SK-N-SH (cell line): ENCODE measurements around the gene SDS. TPM values are rescaled to one million over a fixed set of nuclear protein-coding genes. Genes with fewer than 3 reads are reported as not detected.

Source experiments
- CTCF ChIA-PET: fragments of 300-600, 350-600 bp; formaldehyde crosslinking; extraction: SDS; loops from one replicate; lab custom pipeline; 2021; lab: Yijun Ruan, JAX
- POLR2A ChIA-PET: fragments of 350-600 bp; sonication (Branson Sonifier 250); formaldehyde crosslinking; extraction: SDS; loops from one replicate; lab custom pipeline; 2020; ENCODE audit warnings: antibody characterized with exemption, inconsistent platforms; lab: Yijun Ruan, JAX
- DNase-seq: peaks from one replicate; pipeline ENCODE4 v3.0.0; 2012
- H2AFZ ChIP-seq: fragments of 200-600 bp; sonication (generic); 2 replicates; pipeline ENCODE4 v1.8.1; 2016; ENCODE audit warnings: antibody characterized with exemption, mild to moderate bottlenecking, low read depth
- H3F3A ChIP-seq: fragments of 200-600 bp; sonication (generic); replicated peaks from 2 replicates; pipeline ENCODE3; 2016; ENCODE audit warnings: antibody characterized with exemption, mild to moderate bottlenecking; ENCODE audit not compliant: insufficient read depth
- H3K27ac ChIP-seq, 2 experiments: fragments of 200-500 bp in 1 of 2; fragments of 200-600 bp in 1 of 2; sonication (Bioruptor generic) in 1 of 2; sonication (generic), shearing (Covaris generic) in 1 of 2; 2 replicates each; pipeline versions ENCODE4 v1.5.1 to v1.6.1; 2014 to 2016; ENCODE audit warnings: low read depth in 2 of 2, inconsistent platforms in 1 of 2, low read length in 1 of 2, mild to moderate bottlenecking in 1 of 2, mixed read lengths in 1 of 2
- H3K27me3 ChIP-seq: fragments of 200-600 bp; sonication (generic), shearing (Covaris generic); 2 replicates; pipeline ENCODE4 v1.6.1; 2016; ENCODE audit warnings: mixed run types; ENCODE audit not compliant: insufficient read depth
- H3K36me3 ChIP-seq, 2 experiments: fragments of 200-500 bp in 1 of 2; fragments of 200-600 bp in 1 of 2; sonication (Bioruptor generic) in 1 of 2; sonication (generic) in 1 of 2; replicated peaks in 1 of 2; 2 replicates each; pipeline versions ENCODE3 to v1.5.1; 2014 to 2016; ENCODE audit warnings: low read length in 1 of 2, mild to moderate bottlenecking in 1 of 2; ENCODE audit not compliant: insufficient read depth in 2 of 2, control insufficient read depth in 1 of 2
- H3K4me1 ChIP-seq, 2 experiments: fragments of 200-500 bp in 1 of 2; fragments of 200-600 bp in 1 of 2; sonication (Bioruptor generic) in 1 of 2; sonication (generic), shearing (Covaris generic) in 1 of 2; 2 replicates each; pipeline versions ENCODE4 v1.5.1 to v1.6.1; 2014 to 2016; ENCODE audit warnings: low read depth in 1 of 2, low read length in 1 of 2, mixed run types in 1 of 2; ENCODE audit not compliant: insufficient read depth in 2 of 2, control insufficient read depth in 1 of 2
- H3K4me2 ChIP-seq: fragments of 200-600 bp; sonication (generic), shearing (Covaris generic); 2 replicates; pipeline ENCODE4 v1.6.1; 2017; ENCODE audit warnings: mixed run types
- H3K4me3 ChIP-seq, 2 experiments: fragments of 200-500 bp in 1 of 2; fragments of 200-600 bp in 1 of 2; sonication (Bioruptor generic) in 1 of 2; sonication (generic), shearing (Covaris generic) in 1 of 2; 2 replicates each; pipeline versions ENCODE4 v1.5.1 to v1.8.1; 2014 to 2016; ENCODE audit warnings: low read depth in 2 of 2, inconsistent platforms in 1 of 2, low read length in 1 of 2, mild to moderate bottlenecking in 1 of 2, mixed read lengths in 1 of 2, moderate library complexity in 1 of 2
- H3K79me2 ChIP-seq: fragments of 200-600 bp; sonication (generic); 2 replicates; pipeline ENCODE4 v1.8.1; 2017; ENCODE audit warnings: mild to moderate bottlenecking; ENCODE audit not compliant: insufficient read depth
- H3K9ac ChIP-seq: fragments of 200-600 bp; sonication (generic); 2 replicates; pipeline ENCODE4 v1.6.1; 2017; ENCODE audit warnings: mixed run types
- H3K9me2 ChIP-seq: fragments of 200-600 bp; sonication (generic); 2 replicates; pipeline ENCODE4 v1.6.1; 2017; ENCODE audit warnings: mixed run types
- H3K9me3 ChIP-seq: fragments of 200-600 bp; sonication (generic); 2 replicates; pipeline ENCODE4 v1.6.1; 2017; ENCODE audit warnings: mixed run types, mild to moderate bottlenecking, moderate library complexity
- H4K20me1 ChIP-seq: fragments of 200-600 bp; sonication (generic); 2 replicates; pipeline ENCODE4 v1.6.1; 2017; ENCODE audit warnings: mild to moderate bottlenecking, mixed run types; ENCODE audit not compliant: insufficient read depth
- CHD2 ChIP-seq: fragments of 150-350 bp; IDR thresholded peaks from 2 replicates; pipeline ENCODE4 v1.6.1; 2018; ENCODE audit warnings: low read length; ENCODE audit not compliant: partially characterized antibody
- ELF1 ChIP-seq: IDR thresholded peaks from 2 replicates; pipeline ENCODE4 v1.4.0; 2012
- FOSL2 ChIP-seq: IDR thresholded peaks from 2 replicates; pipeline ENCODE4 v1.4.0; 2012; ENCODE audit warnings: low read depth, mild to moderate bottlenecking, moderate library complexity, borderline replicate concordance
- FOXJ3 ChIP-seq: sonication (generic); formaldehyde crosslinking; IDR thresholded peaks from 2 replicates; pipeline ENCODE4 v1.5.1; 2020; ENCODE audit warnings: mild to moderate bottlenecking, missing genetic modification reagents
- GABPA ChIP-seq: IDR thresholded peaks from 2 replicates; pipeline ENCODE4 v1.4.0; 2012; ENCODE audit warnings: low read depth, mild to moderate bottlenecking
- MXI1 ChIP-seq: IDR thresholded peaks from 2 replicates; pipeline ENCODE4 v1.6.1; 2012; ENCODE audit warnings: mild to moderate bottlenecking, low read depth, low read length, improper control_type of control experiment
- NRF1 ChIP-seq: IDR thresholded peaks from 2 replicates; pipeline ENCODE4 v1.6.1; 2012; ENCODE audit warnings: low read depth, mild to moderate bottlenecking, low read length
- POLR2AphosphoS5 ChIP-seq: IDR thresholded peaks from 2 replicates; pipeline ENCODE4 v1.6.1; 2012; ENCODE audit warnings: low read depth, low read length
- RAD21 ChIP-seq: IDR thresholded peaks from 2 replicates; pipeline ENCODE4 v1.6.1; 2012; ENCODE audit warnings: mild to moderate bottlenecking, low read length
- RCOR1 ChIP-seq: fragments of 150-350 bp; IDR thresholded peaks from 2 replicates; pipeline ENCODE4 v1.6.1; 2017; ENCODE audit warnings: antibody characterized with exemption, low read length
- TAF1 ChIP-seq: IDR thresholded peaks from 2 replicates; pipeline ENCODE4 v1.6.1; 2012; ENCODE audit warnings: low read depth, mild to moderate bottlenecking, low read length, moderate library complexity, borderline replicate concordance
- TCF12 ChIP-seq: IDR thresholded peaks from 2 replicates; pipeline ENCODE4 v1.4.0; 2012
- WGBS: methylation state at CpG from one replicate; pipeline ENCODE4 v1.1.6; 2017; ENCODE audit warnings: low lambda C conversion rate; 5-methylcytosine and 5-hydroxymethylcytosine counted together
- polyA plus RNA-seq, 3 experiments: library from polyadenylated mRNA; depleted of rRNA; stranded (reverse); fragments of >200 nt; gene quantifications; 2 replicates each; pipeline ENCODE4 v1.2.3, GENCODE V29; 2012
- TF ChIP-seq, protein P1 (sequence below): fragments of 200-600 bp; sonication (generic); IDR thresholded peaks from 2 replicates; pipeline ENCODE4 v1.6.1; 2017; ENCODE audit warnings: antibody characterized with exemption, mild to moderate bottlenecking, moderate library complexity
- TF ChIP-seq, protein P2 (sequence below): IDR thresholded peaks from 2 replicates; pipeline ENCODE4 v1.4.0; 2012; ENCODE audit warnings: low read depth, borderline replicate concordance
- TF ChIP-seq, protein P3 (sequence below): IDR thresholded peaks from 2 replicates; pipeline ENCODE4 v1.4.0; 2012; ENCODE audit warnings: low read depth

The SDS gene
- polyA plus RNA-seq, 1 of the 3 experiments (the other 2 are of a cell fraction), result 0.08 TPM

DNA sequence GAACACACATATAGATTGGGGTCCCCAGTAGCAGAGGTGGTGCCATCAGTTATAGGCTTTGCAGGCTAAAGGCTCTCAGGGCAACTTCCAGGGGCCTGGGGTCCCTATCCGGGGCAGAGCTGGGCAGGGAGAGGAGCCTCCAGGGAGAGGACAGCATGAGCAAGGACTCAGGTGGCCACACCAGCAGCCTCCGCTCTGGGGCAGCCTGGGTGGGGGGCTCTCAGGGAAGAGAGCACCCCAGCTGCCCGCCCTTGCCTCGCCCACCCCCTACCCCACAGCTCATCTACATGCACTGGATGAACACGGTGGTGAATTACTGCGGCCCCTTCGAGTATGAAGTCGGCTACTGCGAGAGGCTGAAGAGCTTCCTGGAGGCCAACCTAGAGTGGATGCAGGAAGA lies 31.3 kb downstream of the SDS start:
- H3K36me3 ChIP-seq, result peaks cover 6 to 8% of the 10 kb centered on the region in 2 experiments
- H3K4me1 ChIP-seq, result no peaks in the 10 kb centered on the region
- H3K27ac ChIP-seq, result no peak overlapping the region
- TF ChIP-seq, protein P1, sequence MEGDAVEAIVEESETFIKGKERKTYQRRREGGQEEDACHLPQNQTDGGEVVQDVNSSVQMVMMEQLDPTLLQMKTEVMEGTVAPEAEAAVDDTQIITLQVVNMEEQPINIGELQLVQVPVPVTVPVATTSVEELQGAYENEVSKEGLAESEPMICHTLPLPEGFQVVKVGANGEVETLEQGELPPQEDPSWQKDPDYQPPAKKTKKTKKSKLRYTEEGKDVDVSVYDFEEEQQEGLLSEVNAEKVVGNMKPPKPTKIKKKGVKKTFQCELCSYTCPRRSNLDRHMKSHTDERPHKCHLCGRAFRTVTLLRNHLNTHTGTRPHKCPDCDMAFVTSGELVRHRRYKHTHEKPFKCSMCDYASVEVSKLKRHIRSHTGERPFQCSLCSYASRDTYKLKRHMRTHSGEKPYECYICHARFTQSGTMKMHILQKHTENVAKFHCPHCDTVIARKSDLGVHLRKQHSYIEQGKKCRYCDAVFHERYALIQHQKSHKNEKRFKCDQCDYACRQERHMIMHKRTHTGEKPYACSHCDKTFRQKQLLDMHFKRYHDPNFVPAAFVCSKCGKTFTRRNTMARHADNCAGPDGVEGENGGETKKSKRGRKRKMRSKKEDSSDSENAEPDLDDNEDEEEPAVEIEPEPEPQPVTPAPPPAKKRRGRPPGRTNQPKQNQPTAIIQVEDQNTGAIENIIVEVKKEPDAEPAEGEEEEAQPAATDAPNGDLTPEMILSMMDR, result no peak
- TF ChIP-seq NRF1, result no peak
- no peak for TF ChIP-seq TCF12
- TF ChIP-seq, protein P2, sequence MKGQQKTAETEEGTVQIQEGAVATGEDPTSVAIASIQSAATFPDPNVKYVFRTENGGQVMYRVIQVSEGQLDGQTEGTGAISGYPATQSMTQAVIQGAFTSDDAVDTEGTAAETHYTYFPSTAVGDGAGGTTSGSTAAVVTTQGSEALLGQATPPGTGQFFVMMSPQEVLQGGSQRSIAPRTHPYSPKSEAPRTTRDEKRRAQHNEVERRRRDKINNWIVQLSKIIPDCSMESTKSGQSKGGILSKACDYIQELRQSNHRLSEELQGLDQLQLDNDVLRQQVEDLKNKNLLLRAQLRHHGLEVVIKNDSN, result no peak
- no peak for TF ChIP-seq POLR2AphosphoS5
- no peak for TF ChIP-seq FOSL2
- no peak for TF ChIP-seq CHD2
- no peak overlapping the region for H3K9ac ChIP-seq
- H4K20me1 ChIP-seq, result no peaks in the 10 kb centered on the region; the same call in 1 of the 2 replicates
- no peaks in the 10 kb centered on the region for H3F3A ChIP-seq
- POLR2A ChIA-PET, result no interaction called here
- no peaks in the 10 kb centered on the region for H3K27me3 ChIP-seq
- CTCF ChIA-PET, result no interaction called here
- H2AFZ ChIP-seq, result no peak overlapping the region
- 89% methylated on average over 8 of the region's 9 CpGs for WGBS
- no peaks in the 10 kb centered on the region for H3K79me2 ChIP-seq
- no peak for DNase-seq
- no peaks in the 10 kb centered on the region for H3K9me2 ChIP-seq
- H3K4me2 ChIP-seq, result no peak overlapping the region
- H3K9me3 ChIP-seq, result no peaks in the 10 kb centered on the region
- H3K4me3 ChIP-seq, result no peak overlapping the region

DNA sequence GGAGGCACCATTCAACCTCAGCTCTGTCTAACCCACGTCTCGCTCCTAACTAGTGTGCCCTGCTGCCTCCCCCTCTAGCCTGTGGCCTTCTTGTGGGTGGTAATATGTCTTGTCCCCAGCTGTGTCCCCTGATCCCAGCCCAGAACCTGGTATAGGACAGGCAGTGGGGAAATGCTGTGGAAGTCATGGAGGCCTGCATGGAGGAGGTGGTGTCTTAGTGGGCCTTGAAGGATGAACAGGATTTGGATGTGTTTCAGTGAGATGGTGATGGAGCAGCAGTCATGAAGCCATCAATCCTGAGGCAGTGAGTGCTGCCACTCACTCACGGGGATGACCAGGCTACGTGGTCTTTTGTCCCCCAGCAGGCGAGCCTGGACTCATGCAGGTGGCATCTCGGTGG lies 31.9 kb downstream of the SDS start:
- Histone ChIP-seq H3K4me2 (no peak overlapping the region), H3K79me2 (no peaks in the 10 kb centered on the region), H3K9ac (no peak overlapping the region), H3K9me2 (no peaks in the 10 kb centered on the region), H3K4me1 (no peaks in the 10 kb centered on the region), H3F3A (no peaks in the 10 kb centered on the region), H3K27me3 (no peaks in the 10 kb centered on the region), H4K20me1 (no peaks in the 10 kb centered on the region; the same call in 1 of the 2 replicates), H3K9me3 (no peaks in the 10 kb centered on the region), H3K36me3 (peaks cover 4 to 6% of the 10 kb centered on the region in 2 experiments), H3K4me3 (no peak overlapping the region), H3K27ac (no peak overlapping the region), H2AFZ (no peak overlapping the region)
- no peak for DNase-seq
- ChIA-PET CTCF (no interaction called here), POLR2A (no interaction called here)
- TF ChIP-seq ELF1, result no peak
- no peak for TF ChIP-seq FOSL2
- TF ChIP-seq MXI1, result no peak
- no peak for TF ChIP-seq RCOR1
- no peak for TF ChIP-seq FOXJ3 (CRISPR knock-in tag)
- TF ChIP-seq, protein P3, sequence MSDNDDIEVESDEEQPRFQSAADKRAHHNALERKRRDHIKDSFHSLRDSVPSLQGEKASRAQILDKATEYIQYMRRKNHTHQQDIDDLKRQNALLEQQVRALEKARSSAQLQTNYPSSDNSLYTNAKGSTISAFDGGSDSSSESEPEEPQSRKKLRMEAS, result no peak
- TF ChIP-seq GABPA, result no peak
- no peak for TF ChIP-seq NRF1
- no peak for TF ChIP-seq TAF1
- no peak for TF ChIP-seq RAD21
- 95% methylated on average over 2 of the region's 6 CpGs for WGBS
